ENCODE data around the gene LAMA5. TPM values are rescaled to one million over a fixed set of nuclear protein-coding genes. Genes with fewer than 3 reads are reported as not detected.
A peak's percentile ranks its signal among the peaks of the same experiment; 100 is the strongest.

Gene LAMA5
- polyA plus RNA-seq, 3 donors: 0.05 TPM; not detected in 2

GRCh38 chr20:62366370-62367135 is 559 bp downstream of the LAMA5 start:
- peaks cover 0 to 3% of the 10 kb centered on the region in 2 donors for H3K9me3 ChIP-seq (replicated peaks in 1 of 2; ENCODE audit: control insufficient read depth in 1 of 2, insufficient read depth in 1 of 2, low read length in 2 of 2)
- H3K9ac ChIP-seq (ENCODE audit: insufficient read depth, low read length, poor library complexity, severe bottlenecking): peak overlapping the region; percentile 21
- Mint-ChIP-seq H3K9me3 (peaks cover 0 to 10% (median 0%) of the 10 kb centered on the region in 7 donors), H3K4me1 (peaks cover 11% of the 10 kb centered on the region), H3K27me3 (ENCODE audit: low read depth in 3 of 3) (peaks cover 39 to 69% (median 56%) of the 10 kb centered on the region in 3 donors), H3K36me3 (no peaks in the 10 kb centered on the region), H3K4me3 (peak overlapping the region in 1 of 2 donors; percentile 26), H3K27ac (no peak overlapping the region)
- no peaks in the 10 kb centered on the region for H4K20me1 ChIP-seq (ENCODE audit: insufficient read depth, low read length)
- H2AFZ ChIP-seq (ENCODE audit: insufficient read depth, low read depth, low read length, poor library complexity, severe bottlenecking): peak overlapping the region; percentile 68
- H3K4me1 ChIP-seq (ENCODE audit: control insufficient read depth in 1 of 2, insufficient read depth in 2 of 2, low read length in 2 of 2): peaks cover 11 to 22% of the 10 kb centered on the region in 2 donors
- no peak for TF ChIP-seq CTCF (IDR thresholded peaks at IDR 0.05)
- peaks cover 25 to 61% of the 10 kb centered on the region in 2 donors for H3K27me3 ChIP-seq (ENCODE audit: control insufficient read depth in 2 of 2, insufficient read depth in 2 of 2, low read length in 2 of 2)
- 2% methylated on average over 72 of the region's 72 CpGs for WGBS (ENCODE audit: insufficient coverage)
- peak overlapping the region; percentile 75 for H3K4me2 ChIP-seq (replicated peaks; ENCODE audit: extremely low read depth, low read length, poor library complexity, severe bottlenecking)
- H3K27ac ChIP-seq (ENCODE audit: low read depth in 1 of 2, low read length in 2 of 2): no peak overlapping the region
- no peaks in the 10 kb centered on the region for H3K79me2 ChIP-seq (ENCODE audit: insufficient read depth, low read length)
- intact Hi-C loops (cut with micrococcal nuclease): no loop called here
- no peaks in the 10 kb centered on the region for H3K36me3 ChIP-seq (replicated peaks in 1 of 2; ENCODE audit: control insufficient read depth in 1 of 2, insufficient read depth in 2 of 2, low read length in 2 of 2)
- no peak for DNase-seq
- peak overlapping the region in 2 of 3 experiments; percentile 15 to 63 for H3K4me3 ChIP-seq (replicated peaks in 1 of 3; ENCODE audit: low read depth in 2 of 3, low read length in 3 of 3)

GRCh38 chr20:62365814-62366369 is 1.2 kb downstream of the LAMA5 start:
- 20% methylated on average over 1 of the region's 10 CpGs for WGBS (ENCODE audit: insufficient coverage)
- Histone ChIP-seq H2AFZ (ENCODE audit: insufficient read depth, low read depth, low read length, poor library complexity, severe bottlenecking) (no peak overlapping the region), H3K9me3 (replicated peaks in 1 of 2; ENCODE audit: control insufficient read depth in 1 of 2, insufficient read depth in 1 of 2, low read length in 2 of 2) (peaks cover 0 to 3% of the 10 kb centered on the region in 2 donors), H3K27ac (ENCODE audit: low read depth in 1 of 2, low read length in 2 of 2) (no peak overlapping the region), H3K79me2 (ENCODE audit: insufficient read depth, low read length) (no peaks in the 10 kb centered on the region), H3K36me3 (replicated peaks in 1 of 2; ENCODE audit: control insufficient read depth in 1 of 2, insufficient read depth in 2 of 2, low read length in 2 of 2) (no peaks in the 10 kb centered on the region), H3K9ac (ENCODE audit: insufficient read depth, low read length, poor library complexity, severe bottlenecking) (no peak overlapping the region), H3K4me3 (replicated peaks in 1 of 3; ENCODE audit: low read depth in 2 of 3, low read length in 3 of 3) (no peak overlapping the region), H3K27me3 (ENCODE audit: control insufficient read depth in 2 of 2, insufficient read depth in 2 of 2, low read length in 2 of 2) (peaks cover 25 to 57% of the 10 kb centered on the region in 2 donors), H4K20me1 (ENCODE audit: insufficient read depth, low read length) (no peaks in the 10 kb centered on the region), H3K4me1 (ENCODE audit: control insufficient read depth in 1 of 2, insufficient read depth in 2 of 2, low read length in 2 of 2) (peaks cover 11 to 22% of the 10 kb centered on the region in 2 donors), H3K4me2 (replicated peaks; ENCODE audit: extremely low read depth, low read length, poor library complexity, severe bottlenecking) (no peak overlapping the region)
- no peak for TF ChIP-seq CTCF (IDR thresholded peaks at IDR 0.05)
- intact Hi-C loops (cut with micrococcal nuclease): no loop called here
- Mint-ChIP-seq H3K4me1 (peaks cover 11% of the 10 kb centered on the region), H3K36me3 (no peaks in the 10 kb centered on the region), H3K27ac (no peak overlapping the region), H3K9me3 (peaks cover 0 to 10% (median 0%) of the 10 kb centered on the region in 7 donors), H3K27me3 (ENCODE audit: low read depth in 3 of 3) (peaks cover 37 to 67% (median 56%) of the 10 kb centered on the region in 3 donors), H3K4me3 (peak overlapping the region in 1 of 2 donors; percentile 2)
- no peak for DNase-seq
